Erythroblast (primary cell): ENCODE results near the gene EOLA1.
"Not testable (repeated sequence)": the region's sequence is repeated elsewhere in the genome, so short reads cannot be mapped to it uniquely, and the experiment has no call there.

Experiments used
- GATA1 ChIP-seq: IDR thresholded peaks from 2 replicates; pipeline ENCODE4 v1.6.1; 2011; ENCODE audit warnings: low read depth, mild to moderate bottlenecking, control low read depth, low read length, moderate library complexity
- POLR2A ChIP-seq: IDR thresholded peaks from 2 replicates; pipeline ENCODE4 v1.6.1; 2011; ENCODE audit warnings: mild to moderate bottlenecking, low read length

GRCh38 chrX:149551245-149551938, 10.6 kb downstream of the EOLA1 start:
- not testable (repeated sequence) for TF ChIP-seq POLR2A, GATA1
